Measurements from ENCODE around the gene NUP210. TPM values are rescaled to one million over a fixed set of nuclear protein-coding genes. Genes with fewer than 3 reads are reported as not detected.

Gene NUP210
- polyA plus RNA-seq, 2 donors: 5.7 to 5.9 TPM

DNA sequence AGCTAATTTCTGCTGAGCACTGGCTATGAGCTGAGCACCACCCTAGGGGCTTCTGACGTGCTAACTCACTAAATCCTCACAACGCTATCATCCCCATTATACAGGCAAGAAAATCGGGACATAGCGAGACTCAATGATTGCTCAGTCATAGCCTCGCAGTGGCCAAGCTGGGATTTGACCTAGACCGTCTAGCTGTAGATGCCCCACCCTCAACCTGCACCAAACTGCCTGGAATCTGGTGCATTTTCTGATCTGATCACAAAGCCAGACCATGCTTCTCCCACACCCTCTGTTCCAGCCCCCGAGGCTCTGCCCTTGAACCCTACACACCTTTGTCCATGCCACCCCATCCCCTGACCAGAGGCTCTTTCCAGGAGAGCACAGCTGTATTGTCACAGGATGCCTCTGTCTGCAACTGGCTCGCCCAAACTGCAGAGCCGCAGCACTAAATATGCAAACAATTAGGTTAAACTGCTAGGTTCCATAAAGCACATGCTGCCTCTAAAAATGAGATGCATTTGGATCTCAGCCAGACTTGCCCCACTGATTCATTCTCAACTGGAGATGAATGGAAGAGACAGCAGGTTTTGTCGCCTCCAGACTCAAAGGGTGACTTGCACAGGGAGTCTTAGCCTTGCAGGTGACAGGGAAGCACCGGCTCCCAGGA, 95.2 kb downstream of the NUP210 start:
- Histone ChIP-seq H3K4me3 (ENCODE audit: low read depth in 1 of 2, low read length in 2 of 2) (no peak overlapping the region), H3K36me3 (ENCODE audit: control insufficient read depth in 2 of 2, insufficient read depth in 2 of 2, low read length in 1 of 2) (peaks cover 0 to 53% of the 10 kb centered on the region in 2 donors), H3K27ac (ENCODE audit: low read depth in 2 of 2, low read length in 1 of 2) (no peak overlapping the region), H3K4me1 (ENCODE audit: control insufficient read depth in 2 of 2, insufficient read depth in 2 of 2, low read length in 1 of 2) (peaks cover 0 to 2% of the 10 kb centered on the region in 2 donors), H3K27me3 (ENCODE audit: control insufficient read depth in 1 of 2, insufficient read depth in 2 of 2, low read length in 2 of 2) (no peaks in the 10 kb centered on the region), H3K9me3 (ENCODE audit: control insufficient read depth in 2 of 2, insufficient read depth in 1 of 2, low read depth in 1 of 2, low read length in 1 of 2) (no peaks in the 10 kb centered on the region)
- 90 to 93% methylated on average over 11 of the region's 11 CpGs for WGBS, 2 donors

DNA sequence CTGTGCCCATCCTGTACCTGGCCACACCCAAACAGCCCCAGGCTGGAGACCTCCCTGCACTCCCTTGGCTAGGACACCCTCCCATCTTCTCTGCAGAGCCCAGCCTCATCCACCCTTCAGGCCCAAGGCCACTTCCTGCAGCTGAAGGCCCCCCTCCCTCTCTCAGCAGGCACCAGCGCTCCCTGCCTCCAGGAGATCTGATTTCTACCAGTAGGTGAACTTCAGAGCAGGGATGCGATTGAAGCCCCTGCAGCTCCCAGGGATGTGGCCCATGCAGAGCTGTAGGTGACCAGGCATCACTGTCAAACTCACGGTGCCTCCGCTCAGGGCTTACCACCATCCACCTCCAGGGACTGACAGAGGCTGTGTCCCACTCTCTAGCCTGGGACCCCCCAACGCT, 96.3 kb downstream of the NUP210 start:
- WGBS, 2 donors: 93% methylated on average over 5 of the region's 5 CpGs
- peaks cover 5 to 63% of the 10 kb centered on the region in 2 donors for H3K36me3 ChIP-seq (ENCODE audit: control insufficient read depth in 2 of 2, insufficient read depth in 2 of 2, low read length in 1 of 2)
- no peak overlapping the region for H3K4me3 ChIP-seq (ENCODE audit: low read depth in 1 of 2, low read length in 2 of 2)

DNA sequence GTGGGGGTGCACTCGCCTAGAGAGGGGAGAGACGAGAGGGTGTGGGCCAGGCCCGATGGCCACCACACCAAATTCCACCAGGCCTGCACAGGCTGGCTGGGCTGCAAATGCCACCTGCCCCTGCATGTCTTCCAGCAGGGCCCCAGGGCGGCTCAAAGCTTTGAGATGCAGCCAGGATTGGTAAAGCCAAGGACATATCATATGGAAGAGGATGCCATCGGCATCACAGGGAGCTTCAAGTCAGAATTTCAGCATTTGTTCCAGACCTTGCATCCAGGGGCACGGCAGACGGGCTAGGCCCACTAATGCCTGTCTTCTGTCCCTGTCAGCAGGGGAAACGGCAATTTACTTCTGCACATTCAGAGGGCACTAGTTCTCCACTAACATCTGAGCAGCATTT, 97.8 kb downstream of the NUP210 start:
- H3K36me3 ChIP-seq (ENCODE audit: control insufficient read depth in 2 of 2, insufficient read depth in 2 of 2, low read length in 1 of 2): peaks cover 9 to 60% of the 10 kb centered on the region in 2 donors
- WGBS, 2 donors: 61 to 71% methylated on average over 8 of the region's 8 CpGs
- H3K9me3 ChIP-seq (ENCODE audit: control insufficient read depth in 2 of 2, insufficient read depth in 1 of 2, low read depth in 1 of 2, low read length in 1 of 2): no peaks in the 10 kb centered on the region
- no peaks in the 10 kb centered on the region for H3K27me3 ChIP-seq (ENCODE audit: control insufficient read depth in 1 of 2, insufficient read depth in 2 of 2, low read length in 2 of 2)
- no peak overlapping the region for H3K27ac ChIP-seq (ENCODE audit: low read depth in 2 of 2, low read length in 1 of 2)
- H3K4me3 ChIP-seq (ENCODE audit: low read depth in 1 of 2, low read length in 2 of 2): no peak overlapping the region
- peaks cover 0 to 2% of the 10 kb centered on the region in 2 donors for H3K4me1 ChIP-seq (ENCODE audit: control insufficient read depth in 2 of 2, insufficient read depth in 2 of 2, low read length in 1 of 2)

More for the DNA sequence above, 96.3 kb downstream of the NUP210 start:
- Histone ChIP-seq H3K9me3 (ENCODE audit: control insufficient read depth in 2 of 2, insufficient read depth in 1 of 2, low read depth in 1 of 2, low read length in 1 of 2) (no peaks in the 10 kb centered on the region), H3K27me3 (ENCODE audit: control insufficient read depth in 1 of 2, insufficient read depth in 2 of 2, low read length in 2 of 2) (no peaks in the 10 kb centered on the region), H3K4me1 (ENCODE audit: control insufficient read depth in 2 of 2, insufficient read depth in 2 of 2, low read length in 1 of 2) (peaks cover 0 to 2% of the 10 kb centered on the region in 2 donors), H3K27ac (ENCODE audit: low read depth in 2 of 2, low read length in 1 of 2) (no peak overlapping the region)

DNA sequence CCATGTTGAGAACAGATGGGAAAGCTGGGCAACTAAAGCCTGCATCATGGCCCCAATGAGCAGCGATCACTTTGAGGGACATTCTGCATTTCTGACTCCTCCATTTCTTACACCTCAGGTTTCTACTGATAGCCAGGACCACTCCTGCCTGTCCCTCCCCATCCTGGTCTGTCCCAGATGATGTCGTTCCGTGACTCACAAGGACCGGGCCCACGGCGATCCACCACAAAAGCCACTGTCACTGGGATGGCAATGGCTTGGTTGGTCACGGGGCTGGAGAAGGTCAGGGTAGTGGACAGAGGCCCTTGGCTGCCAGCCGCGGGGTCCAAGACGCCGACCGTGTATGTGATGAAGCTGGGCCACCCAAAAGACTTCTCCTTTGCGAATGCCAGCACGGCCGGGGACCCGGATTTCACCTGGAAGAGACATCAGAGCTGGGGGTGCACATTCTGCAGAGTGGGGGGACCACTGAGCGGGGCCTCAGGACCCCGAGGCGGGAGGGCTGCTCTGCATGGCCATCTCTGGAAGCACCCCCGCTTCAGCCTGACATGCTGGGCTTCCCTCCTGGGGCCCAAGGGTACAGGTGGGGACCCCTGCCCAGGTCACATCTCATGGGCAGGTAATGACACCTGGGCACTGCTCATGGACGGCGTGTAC, 100.4 kb downstream of the NUP210 start:
- H3K4me3 ChIP-seq (ENCODE audit: low read depth in 1 of 2, low read length in 2 of 2): no peak overlapping the region
- peaks cover 9 to 48% of the 10 kb centered on the region in 2 donors for H3K36me3 ChIP-seq (ENCODE audit: control insufficient read depth in 2 of 2, insufficient read depth in 2 of 2, low read length in 1 of 2)
- no peaks in the 10 kb centered on the region for H3K9me3 ChIP-seq (ENCODE audit: control insufficient read depth in 2 of 2, insufficient read depth in 1 of 2, low read depth in 1 of 2, low read length in 1 of 2)
- H3K27ac ChIP-seq (ENCODE audit: low read depth in 2 of 2, low read length in 1 of 2): no peak overlapping the region
- H3K4me1 ChIP-seq (ENCODE audit: control insufficient read depth in 2 of 2, insufficient read depth in 2 of 2, low read length in 1 of 2): peaks cover 0 to 2% of the 10 kb centered on the region in 2 donors
- 96 to 97% methylated on average over 22 of the region's 22 CpGs for WGBS, 2 donors
- H3K27me3 ChIP-seq (ENCODE audit: control insufficient read depth in 1 of 2, insufficient read depth in 2 of 2, low read length in 2 of 2): no peaks in the 10 kb centered on the region

DNA sequence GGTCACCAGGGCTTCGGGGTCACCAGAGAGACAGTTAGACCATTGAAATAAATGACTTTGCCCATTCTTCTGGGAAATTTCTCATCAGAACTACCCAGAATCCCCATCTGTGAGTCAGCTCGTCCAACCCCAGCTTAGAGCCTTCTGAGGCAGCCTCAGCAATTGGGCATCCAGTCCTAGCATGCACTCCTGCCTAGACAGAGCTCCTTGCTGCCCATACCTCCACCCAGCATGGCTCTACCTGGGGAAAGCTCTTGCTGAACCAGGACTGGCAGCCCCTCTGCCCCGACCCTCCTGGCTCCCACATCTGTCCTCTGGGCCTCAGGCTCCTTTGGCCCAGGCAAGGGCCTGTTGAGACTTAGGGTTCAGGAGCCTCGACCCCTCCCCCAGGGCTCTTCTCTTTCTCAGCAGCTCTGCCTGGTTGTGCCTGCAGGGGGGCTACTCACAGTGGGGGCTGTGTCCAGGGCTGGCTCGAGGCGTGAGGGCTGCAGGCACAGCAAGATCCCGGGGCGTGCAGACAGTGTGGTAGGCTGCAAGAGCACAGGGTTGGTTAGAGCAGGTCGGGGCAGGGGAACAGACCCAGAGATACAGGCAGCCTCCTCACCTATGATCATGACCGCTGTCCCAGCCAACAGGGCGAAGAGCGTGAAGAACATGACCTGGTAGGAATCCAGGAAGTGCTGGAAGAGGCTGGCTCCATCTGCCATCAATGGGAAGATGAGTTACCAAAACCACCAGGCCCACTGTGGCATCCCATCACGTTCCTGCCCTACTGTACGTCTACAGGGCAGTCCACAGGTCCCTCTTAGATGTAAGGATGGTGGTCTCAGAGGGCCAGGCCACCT, 101.3 kb downstream of the NUP210 start:
- WGBS, 2 donors: 84 to 90% methylated on average over 14 of the region's 14 CpGs
- Histone ChIP-seq H3K36me3 (ENCODE audit: control insufficient read depth in 2 of 2, insufficient read depth in 2 of 2, low read length in 1 of 2) (peaks cover 9 to 49% of the 10 kb centered on the region in 2 donors), H3K4me3 (ENCODE audit: low read depth in 1 of 2, low read length in 2 of 2) (no peak overlapping the region), H3K27ac (ENCODE audit: low read depth in 2 of 2, low read length in 1 of 2) (no peak overlapping the region), H3K27me3 (ENCODE audit: control insufficient read depth in 1 of 2, insufficient read depth in 2 of 2, low read length in 2 of 2) (no peaks in the 10 kb centered on the region), H3K9me3 (ENCODE audit: control insufficient read depth in 2 of 2, insufficient read depth in 1 of 2, low read depth in 1 of 2, low read length in 1 of 2) (no peaks in the 10 kb centered on the region), H3K4me1 (ENCODE audit: control insufficient read depth in 2 of 2, insufficient read depth in 2 of 2, low read length in 1 of 2) (peaks cover 0 to 2% of the 10 kb centered on the region in 2 donors)

DNA sequence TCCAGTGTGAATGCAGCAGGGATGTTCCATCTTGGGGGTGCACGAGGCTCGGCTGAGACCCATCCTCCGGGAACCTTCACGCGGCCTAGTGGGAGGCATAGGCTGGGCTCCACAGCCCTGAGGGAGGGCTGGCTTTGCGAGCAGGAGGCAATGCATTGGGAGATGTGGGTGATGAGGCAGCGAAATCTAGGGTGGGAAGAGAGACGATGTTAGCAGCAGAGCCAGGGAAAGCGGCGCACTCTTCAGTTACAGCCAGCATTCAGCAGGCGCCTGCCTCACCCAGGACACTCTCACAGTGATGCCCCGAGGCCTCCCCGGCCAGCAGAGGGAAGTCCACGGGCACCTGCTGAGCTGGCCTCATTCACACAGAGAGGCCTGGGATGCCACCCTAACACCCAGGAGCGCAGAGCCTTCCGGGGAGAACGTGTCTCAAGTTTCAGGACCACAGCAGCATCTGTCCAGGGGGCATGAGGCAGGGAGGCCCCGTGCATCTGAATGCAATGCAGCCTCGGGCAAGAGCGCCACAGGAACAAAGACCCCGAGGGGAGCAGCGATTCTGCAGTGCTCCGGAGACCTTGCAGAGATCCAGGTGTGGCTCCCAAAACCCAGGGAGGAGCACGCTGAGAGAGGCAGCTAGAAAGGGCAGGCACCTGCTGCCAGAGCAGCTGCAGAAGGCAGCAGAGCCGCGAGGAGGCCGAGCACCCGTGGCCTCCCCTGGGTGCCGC, 102.4 kb downstream of the NUP210 start:
- 90 to 92% methylated on average over 29 of the region's 29 CpGs for WGBS, 2 donors
- no peaks in the 10 kb centered on the region for H3K9me3 ChIP-seq (ENCODE audit: control insufficient read depth in 2 of 2, insufficient read depth in 1 of 2, low read depth in 1 of 2, low read length in 1 of 2)
- H3K36me3 ChIP-seq (ENCODE audit: control insufficient read depth in 2 of 2, insufficient read depth in 2 of 2, low read length in 1 of 2): peaks cover 9 to 43% of the 10 kb centered on the region in 2 donors

DNA sequence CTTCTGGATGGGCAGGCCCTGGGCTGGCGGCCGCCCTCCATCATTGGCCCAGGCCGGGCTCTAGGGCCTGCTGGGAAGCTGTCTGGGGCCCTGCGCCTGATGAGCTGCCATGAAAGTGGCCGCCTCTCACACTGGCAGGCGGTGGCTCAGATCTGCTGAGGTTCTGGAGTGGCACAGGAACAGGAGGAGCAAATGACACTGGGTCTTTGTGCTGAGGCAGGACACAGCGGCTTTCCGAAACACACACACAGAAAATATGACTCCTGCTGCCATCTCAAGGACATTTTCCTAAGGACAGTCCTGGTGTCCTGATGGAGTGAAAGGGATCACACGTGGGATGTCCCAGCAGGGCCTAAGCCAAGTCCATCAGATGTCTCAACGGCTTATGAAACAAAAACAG, 103.5 kb downstream of the NUP210 start:
- Histone ChIP-seq H3K27ac (ENCODE audit: low read depth in 2 of 2, low read length in 1 of 2) (no peak overlapping the region), H3K4me3 (ENCODE audit: low read depth in 1 of 2, low read length in 2 of 2) (no peak overlapping the region), H3K27me3 (ENCODE audit: control insufficient read depth in 1 of 2, insufficient read depth in 2 of 2, low read length in 2 of 2) (no peaks in the 10 kb centered on the region), H3K36me3 (ENCODE audit: control insufficient read depth in 2 of 2, insufficient read depth in 2 of 2, low read length in 1 of 2) (peaks cover 9 to 33% of the 10 kb centered on the region in 2 donors), H3K4me1 (ENCODE audit: control insufficient read depth in 2 of 2, insufficient read depth in 2 of 2, low read length in 1 of 2) (no peaks in the 10 kb centered on the region), H3K9me3 (ENCODE audit: control insufficient read depth in 2 of 2, insufficient read depth in 1 of 2, low read depth in 1 of 2, low read length in 1 of 2) (no peaks in the 10 kb centered on the region)
- 85 to 94% methylated on average over 10 of the region's 10 CpGs for WGBS, 2 donors

More for the DNA sequence above, 102.4 kb downstream of the NUP210 start:
- Histone ChIP-seq H3K27ac (ENCODE audit: low read depth in 2 of 2, low read length in 1 of 2) (no peak overlapping the region), H3K4me3 (ENCODE audit: low read depth in 1 of 2, low read length in 2 of 2) (no peak overlapping the region), H3K4me1 (ENCODE audit: control insufficient read depth in 2 of 2, insufficient read depth in 2 of 2, low read length in 1 of 2) (peaks cover 0 to 2% of the 10 kb centered on the region in 2 donors), H3K27me3 (ENCODE audit: control insufficient read depth in 1 of 2, insufficient read depth in 2 of 2, low read length in 2 of 2) (no peaks in the 10 kb centered on the region)

DNA sequence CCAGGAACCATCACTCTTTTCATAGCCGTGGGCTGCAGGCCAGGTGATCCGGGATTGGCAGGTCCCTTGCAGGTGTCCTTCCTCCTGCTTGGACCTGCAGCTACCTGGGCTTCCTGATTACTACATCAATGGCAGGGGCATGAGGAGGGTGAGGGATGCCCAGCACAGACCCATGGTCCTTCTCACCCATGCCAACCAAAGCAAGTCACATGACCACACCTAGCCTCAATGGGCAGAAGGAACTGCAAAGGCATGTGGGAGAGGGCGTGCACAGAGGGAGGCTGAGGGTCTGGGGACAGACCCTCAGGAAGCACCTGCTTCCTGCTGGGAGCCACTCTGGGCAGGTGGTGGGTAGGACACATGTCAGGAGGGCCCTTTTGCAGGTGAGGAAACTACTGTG, 105.2 kb downstream of the NUP210 start:
- Histone ChIP-seq H3K36me3 (ENCODE audit: control insufficient read depth in 2 of 2, insufficient read depth in 2 of 2, low read length in 1 of 2) (peaks cover 9 to 24% of the 10 kb centered on the region in 2 donors), H3K4me1 (ENCODE audit: control insufficient read depth in 2 of 2, insufficient read depth in 2 of 2, low read length in 1 of 2) (no peaks in the 10 kb centered on the region)

DNA sequence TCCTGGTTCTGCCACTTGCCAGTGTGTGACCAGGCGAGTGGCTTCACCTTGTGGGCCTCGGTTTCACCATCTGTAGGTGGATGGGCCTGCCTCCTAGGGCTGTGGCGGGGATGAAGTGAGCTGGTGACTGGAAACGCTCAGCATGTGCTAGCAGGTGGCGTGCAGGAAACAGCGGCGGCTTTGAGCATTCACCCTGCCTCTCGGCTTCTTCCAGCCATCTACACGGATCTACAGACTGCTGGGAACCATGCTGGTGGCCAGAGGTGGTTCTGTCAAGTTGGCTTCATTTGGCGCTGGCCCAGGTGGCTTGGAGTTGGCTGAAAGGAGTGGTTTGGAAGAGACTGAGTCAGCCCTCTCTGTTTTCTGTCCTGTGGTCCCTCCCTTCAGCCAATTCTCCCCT, 106.3 kb downstream of the NUP210 start:
- no peak overlapping the region for H3K4me3 ChIP-seq (ENCODE audit: low read depth in 1 of 2, low read length in 2 of 2)
- peaks cover 3 to 14% of the 10 kb centered on the region in 2 donors for H3K36me3 ChIP-seq (ENCODE audit: control insufficient read depth in 2 of 2, insufficient read depth in 2 of 2, low read length in 1 of 2)
- no peaks in the 10 kb centered on the region for H3K9me3 ChIP-seq (ENCODE audit: control insufficient read depth in 2 of 2, insufficient read depth in 1 of 2, low read depth in 1 of 2, low read length in 1 of 2)
- WGBS, 2 donors: 96 to 98% methylated on average over 10 of the region's 10 CpGs
- no peaks in the 10 kb centered on the region for H3K4me1 ChIP-seq (ENCODE audit: control insufficient read depth in 2 of 2, insufficient read depth in 2 of 2, low read length in 1 of 2)
- no peak overlapping the region for H3K27ac ChIP-seq (ENCODE audit: low read depth in 2 of 2, low read length in 1 of 2)
- no peaks in the 10 kb centered on the region for H3K27me3 ChIP-seq (ENCODE audit: control insufficient read depth in 1 of 2, insufficient read depth in 2 of 2, low read length in 2 of 2)

More for the DNA sequence above, 105.2 kb downstream of the NUP210 start:
- Histone ChIP-seq H3K4me3 (ENCODE audit: low read depth in 1 of 2, low read length in 2 of 2) (no peak overlapping the region), H3K27ac (ENCODE audit: low read depth in 2 of 2, low read length in 1 of 2) (no peak overlapping the region), H3K27me3 (ENCODE audit: control insufficient read depth in 1 of 2, insufficient read depth in 2 of 2, low read length in 2 of 2) (no peaks in the 10 kb centered on the region), H3K9me3 (ENCODE audit: control insufficient read depth in 2 of 2, insufficient read depth in 1 of 2, low read depth in 1 of 2, low read length in 1 of 2) (no peaks in the 10 kb centered on the region)
- WGBS, 2 donors: 83 to 84% methylated on average over 3 of the region's 3 CpGs
